Measurements from ENCODE around the gene FARS2.

Gene FARS2

DNA sequence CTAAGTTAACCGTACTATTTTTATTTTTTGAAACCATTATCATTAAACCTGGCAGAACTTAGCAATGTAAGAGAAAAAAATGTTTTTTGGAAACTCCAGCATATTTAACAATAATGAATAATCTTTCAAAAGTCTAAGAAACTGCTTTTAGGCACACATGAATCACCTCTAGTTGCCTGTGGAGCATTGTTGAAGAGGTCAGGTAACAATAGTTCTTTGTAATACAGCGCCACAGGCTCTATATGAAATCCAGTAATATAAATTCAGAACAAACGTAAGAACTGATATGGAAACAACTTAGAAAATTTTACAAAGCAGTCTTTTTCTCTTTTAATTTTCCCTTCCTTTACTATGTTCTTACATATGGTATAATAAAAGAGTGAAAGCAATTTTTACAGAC, 10.9 kb upstream of the FARS2 start:
- no peak for DNase-seq

- DNase-seq, result peak; percentile 5
Observed at GRCh38 chr6:5250911-5251310, 10.4 kb upstream of the FARS2 start.

GRCh38 chr6:5256952-5257351, 4.4 kb upstream of the FARS2 start:
- DNase-seq, result no peak

DNA sequence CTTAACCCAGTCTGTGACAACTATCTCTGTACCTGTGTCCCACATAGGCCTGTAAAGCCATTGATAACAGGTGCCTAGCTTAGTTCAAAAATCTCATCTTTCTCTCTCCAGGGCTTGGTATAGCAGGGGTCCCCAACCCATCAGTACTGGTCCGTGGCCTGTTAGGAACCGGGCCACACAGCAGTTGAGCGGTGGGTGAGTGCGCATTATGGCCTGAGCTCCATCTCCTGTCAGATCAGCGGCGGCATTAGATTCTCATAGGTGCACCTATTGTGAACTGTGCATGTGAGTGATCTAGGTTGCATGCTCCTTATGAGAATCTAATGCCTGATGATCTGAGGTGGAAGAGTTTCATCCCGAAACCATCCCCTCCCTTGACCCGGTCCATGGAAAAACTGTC, 3.9 kb upstream of the FARS2 start:
- no peak for DNase-seq

DNA sequence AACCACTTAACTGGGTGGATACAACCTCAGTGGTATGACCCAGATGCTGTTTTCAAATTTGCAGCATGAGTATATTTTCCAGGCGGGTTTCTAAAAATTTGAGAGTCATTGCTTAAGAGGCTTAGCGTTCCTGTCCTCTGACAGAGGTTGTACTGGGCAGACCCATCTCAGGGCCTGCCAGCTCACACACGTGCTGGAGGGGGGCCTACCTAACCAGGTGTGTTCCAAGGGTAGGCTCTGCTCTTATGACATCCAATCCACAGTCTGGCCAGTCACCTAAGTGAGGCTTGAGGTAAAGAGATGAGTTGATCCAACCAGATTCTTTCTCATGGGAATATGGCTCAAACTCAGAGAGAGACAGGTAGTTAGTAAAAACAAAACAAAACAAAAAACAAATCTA, 1.9 kb upstream of the FARS2 start:
- no peak for DNase-seq

DNA sequence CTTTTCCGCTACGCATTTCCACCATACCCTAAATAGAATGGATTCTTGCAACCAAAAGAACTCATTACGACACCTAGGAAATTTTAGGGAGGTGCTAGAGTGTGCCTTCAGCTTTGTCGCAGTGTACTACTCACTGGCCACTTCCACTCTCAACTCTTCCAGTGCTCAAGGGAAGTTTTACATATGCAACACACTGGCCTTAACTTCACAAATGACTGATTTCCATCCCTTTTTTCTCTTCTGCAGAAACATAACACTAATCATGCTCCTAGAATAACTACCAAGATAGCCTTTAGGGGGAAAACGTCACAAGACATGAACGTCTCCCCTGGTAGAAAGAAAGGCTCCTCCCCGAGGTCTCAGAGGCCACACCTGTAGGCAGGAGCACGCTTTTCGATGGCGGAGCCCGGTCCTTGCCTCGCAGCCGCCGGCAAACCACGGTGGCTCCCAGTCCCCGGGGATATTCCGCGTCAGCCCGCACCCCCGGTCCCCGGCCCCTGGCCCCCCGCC, 1.1 kb upstream of the FARS2 start:
- DNase-seq, result peak; percentile 83

DNA sequence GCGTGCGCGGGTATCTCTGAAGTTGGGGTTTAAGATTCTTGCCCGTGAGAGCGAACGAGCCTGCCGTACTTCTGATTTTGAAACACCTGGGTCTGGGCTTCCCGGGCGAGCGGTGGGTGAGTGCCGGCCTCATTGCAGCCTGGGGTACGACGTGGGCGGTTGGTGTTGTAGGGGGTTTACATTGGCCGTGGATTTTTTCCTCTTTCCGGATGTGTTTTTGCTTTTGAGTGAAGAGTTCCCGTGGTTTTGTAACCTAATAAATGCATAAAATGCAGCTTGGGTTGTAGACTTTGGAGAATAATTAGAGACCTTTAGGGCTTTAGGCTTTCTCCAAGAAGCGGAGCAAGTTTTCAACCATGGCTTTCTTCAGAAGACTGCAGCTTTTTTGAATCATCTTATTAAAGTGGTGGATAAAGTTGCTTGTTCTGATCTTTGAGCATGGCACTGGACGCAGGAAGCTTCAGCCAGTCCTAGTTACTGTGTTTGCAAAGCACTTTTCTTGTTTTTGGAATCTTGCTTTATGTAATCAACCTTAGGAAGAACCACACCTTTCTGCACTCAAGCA, 314 bp downstream of the FARS2 start:
- DNase-seq, result peak; percentile 29

DNA sequence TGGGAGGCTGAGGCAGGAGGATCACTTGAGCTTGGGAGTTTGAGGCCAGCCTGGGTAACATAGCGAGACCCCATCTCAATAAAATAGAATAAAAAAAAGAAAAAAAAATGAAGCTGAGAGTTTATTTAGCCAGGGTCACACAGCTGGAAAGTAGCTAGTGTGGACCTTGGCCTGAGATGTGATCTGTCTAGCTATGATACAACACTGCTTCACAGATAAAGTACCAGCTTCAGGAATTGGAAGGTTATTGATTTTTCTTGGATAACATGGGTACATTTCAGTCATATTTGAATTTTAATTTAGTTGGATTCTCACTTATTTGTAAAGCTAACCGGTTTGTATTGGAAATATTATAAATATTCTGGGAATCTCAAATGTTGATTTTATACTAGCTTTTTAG, 5.1 kb downstream of the FARS2 start:
- DNase-seq, result no peak

DNA sequence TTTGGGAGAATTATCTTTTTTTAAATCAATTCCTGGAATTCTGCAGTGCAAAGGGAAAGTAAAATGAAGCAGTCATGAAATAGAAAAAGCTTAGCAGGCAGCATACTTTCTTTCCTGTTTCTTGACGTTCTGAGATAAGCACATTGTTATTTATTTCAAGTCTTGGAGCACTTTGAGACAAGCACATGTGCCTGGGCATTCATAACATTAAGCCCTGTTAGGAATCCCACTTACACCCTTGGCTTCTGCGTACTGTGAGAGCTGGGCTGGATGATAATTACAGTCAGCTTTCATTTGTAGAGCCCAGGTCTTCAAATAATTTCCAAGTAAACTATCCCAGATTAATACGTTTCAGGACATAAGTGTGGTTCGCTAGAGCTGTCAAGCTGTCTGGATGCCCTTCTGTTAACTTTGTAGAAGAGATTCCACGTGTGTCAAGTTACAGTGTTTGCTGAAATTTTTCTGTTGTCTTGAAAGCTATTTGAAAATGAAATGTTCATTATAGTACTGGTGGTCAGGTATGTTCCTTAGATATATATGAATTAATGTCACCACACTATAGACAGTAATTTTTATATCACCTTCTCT, 8.9 kb downstream of the FARS2 start:
- DNase-seq, result no peak

DNA sequence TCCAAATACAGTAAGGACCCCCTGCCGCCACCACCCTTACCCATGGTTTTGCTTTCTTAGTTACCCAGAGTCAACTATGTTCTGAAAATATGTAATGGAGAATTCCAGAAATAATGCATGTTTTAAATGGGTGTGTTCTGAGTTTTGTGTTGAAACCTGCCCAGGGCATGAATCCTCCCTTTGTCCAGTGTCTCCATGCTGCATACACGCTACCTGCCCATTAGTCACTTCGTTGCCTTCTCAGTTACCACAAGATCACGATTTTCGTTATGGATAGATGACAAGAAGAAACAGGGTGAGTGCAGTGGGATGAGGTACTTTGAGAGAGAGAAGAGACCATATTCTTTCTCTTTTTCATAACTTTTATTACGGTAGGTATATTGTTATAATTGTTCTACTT, 10.6 kb downstream of the FARS2 start:
- no peak for DNase-seq

DNA sequence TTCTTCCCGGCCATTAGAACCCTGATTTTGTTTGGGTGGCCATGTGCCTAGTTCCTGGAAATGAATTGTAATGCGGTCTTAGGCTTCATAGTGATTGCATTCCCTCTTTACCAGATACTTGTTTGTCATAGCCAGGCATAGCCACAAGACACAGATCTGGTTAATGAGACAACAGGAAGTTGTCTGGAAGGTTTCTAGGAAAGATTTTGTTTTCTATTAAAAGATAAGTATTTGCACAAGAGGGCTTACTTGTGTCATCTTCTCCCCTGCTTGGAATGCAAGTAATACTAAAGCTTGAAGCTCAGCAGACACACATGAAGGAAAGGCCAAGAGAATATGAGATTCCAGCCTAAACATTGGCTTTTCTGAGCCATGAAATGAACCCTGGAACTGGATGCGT, 12.9 kb downstream of the FARS2 start:
- no peak for DNase-seq

GRCh38 chr6:5275497-5275896, 14.2 kb downstream of the FARS2 start:
- DNase-seq, result no peak

GRCh38 chr6:5276581-5276980, 15.3 kb downstream of the FARS2 start:
- DNase-seq, result no peak

- DNase-seq, result no peak
Observed at GRCh38 chr6:5277589-5277988, 16.3 kb downstream of the FARS2 start.

DNA sequence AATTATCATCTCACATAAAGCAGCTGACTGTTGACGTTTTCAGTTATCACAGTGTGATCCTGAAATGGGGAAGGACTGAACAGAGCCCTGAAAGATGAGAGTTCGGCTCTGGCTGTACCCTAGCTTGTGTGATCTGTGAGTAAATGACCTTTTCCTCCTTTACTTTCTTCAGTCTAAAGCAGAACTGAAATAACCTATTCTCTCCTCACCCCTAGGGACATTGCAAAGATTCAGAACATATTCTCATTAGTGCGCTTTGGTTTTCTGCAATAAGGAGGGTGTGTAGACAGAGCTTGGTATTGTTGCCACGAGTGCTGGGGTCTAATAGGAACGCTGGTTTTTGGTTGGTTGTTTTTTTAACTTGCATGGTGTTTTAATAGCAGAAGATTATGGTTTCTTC, 16.7 kb downstream of the FARS2 start:
- no peak for DNase-seq

GRCh38 chr6:5278565-5279120, 17.3 kb downstream of the FARS2 start:
- no peak for DNase-seq

DNA sequence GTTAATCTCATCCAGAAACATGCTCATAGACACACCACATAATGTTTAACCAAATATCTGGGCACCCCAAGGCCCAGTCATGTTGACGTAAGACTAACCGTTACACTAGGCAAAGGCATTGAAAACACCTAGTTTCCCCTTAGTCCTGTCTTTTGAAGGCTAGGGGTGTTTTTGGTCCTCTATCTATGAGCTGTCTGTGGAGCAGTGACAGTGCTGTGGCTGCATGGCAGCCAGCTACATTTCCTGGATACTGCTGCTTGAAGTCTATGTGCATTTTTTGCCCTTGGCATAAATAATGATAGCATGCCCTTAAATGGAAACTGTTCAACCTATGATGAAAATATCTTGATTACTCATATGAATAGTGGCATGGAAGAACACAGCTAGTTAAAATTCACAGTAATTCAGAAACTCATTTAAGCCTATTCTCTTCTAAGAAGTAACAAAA, 18.6 kb downstream of the FARS2 start:
- DNase-seq, result no peak

- DNase-seq, result no peak
Observed at GRCh38 chr6:5280920-5281319, 19.6 kb downstream of the FARS2 start.

DNA sequence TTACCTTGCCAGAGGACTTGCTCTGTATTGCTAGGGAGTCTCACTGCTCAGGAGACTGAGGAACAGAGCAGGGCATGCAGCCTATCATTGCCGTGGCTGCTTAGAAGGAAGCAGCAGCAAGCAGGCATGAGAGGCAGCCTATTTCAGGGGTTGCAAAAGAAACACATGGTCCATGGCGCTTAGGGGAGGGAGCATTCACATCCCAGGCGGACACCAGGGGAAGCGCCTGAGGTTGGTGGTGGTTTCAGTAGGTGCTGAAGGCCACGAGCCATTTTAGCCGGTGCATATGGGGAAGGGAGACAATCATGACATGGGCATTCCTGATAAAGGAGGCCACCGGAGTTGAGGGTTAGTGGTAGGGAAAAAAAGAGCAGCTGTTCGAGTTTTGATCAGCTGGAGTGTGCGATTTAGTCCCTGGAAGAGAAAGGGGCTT, 20.9 kb downstream of the FARS2 start:
- DNase-seq, result no peak

DNA sequence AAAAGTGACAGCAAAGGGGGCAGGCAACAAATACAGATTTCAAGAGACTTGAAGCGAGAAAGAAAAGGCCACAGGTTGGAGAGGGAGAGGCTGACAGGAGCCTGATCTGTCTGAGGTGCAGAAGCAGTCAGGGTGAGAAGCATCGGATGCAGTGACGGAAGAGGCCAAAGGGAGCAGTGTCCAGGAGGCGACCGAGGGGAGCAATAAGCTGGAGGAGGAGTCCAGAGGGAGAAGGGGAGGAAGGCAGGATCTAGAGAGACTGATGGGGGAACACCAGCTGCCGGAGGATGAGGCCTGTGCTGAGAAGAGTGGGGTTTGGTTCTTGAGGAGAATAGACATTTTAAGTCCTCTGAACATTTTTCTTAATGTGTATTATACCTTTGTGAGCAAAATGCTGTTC, 23.8 kb downstream of the FARS2 start:
- DNase-seq, result no peak

DNA sequence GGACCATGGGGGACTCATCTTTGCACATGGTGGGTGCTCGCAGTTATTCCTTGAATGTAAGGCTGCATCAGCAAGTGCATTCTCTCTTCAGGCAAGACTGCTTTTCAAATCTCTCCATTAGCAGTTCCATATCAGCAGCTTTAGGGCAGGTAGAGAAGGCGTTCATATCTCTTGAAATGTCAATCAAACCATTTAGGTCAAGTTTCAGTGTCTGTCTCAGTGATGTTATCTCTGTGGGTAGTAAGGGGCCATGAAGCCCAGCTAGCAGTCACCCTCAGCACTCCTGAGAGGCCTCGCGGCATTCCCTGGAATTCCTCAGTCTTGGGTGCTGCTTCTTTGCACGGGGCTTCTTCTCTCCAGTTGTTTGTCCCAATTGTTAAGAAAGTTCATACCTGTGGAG, 24.2 kb downstream of the FARS2 start:
- DNase-seq, result no peak

- no peak for DNase-seq
Observed at GRCh38 chr6:5286780-5287179, 25.5 kb downstream of the FARS2 start.

DNA sequence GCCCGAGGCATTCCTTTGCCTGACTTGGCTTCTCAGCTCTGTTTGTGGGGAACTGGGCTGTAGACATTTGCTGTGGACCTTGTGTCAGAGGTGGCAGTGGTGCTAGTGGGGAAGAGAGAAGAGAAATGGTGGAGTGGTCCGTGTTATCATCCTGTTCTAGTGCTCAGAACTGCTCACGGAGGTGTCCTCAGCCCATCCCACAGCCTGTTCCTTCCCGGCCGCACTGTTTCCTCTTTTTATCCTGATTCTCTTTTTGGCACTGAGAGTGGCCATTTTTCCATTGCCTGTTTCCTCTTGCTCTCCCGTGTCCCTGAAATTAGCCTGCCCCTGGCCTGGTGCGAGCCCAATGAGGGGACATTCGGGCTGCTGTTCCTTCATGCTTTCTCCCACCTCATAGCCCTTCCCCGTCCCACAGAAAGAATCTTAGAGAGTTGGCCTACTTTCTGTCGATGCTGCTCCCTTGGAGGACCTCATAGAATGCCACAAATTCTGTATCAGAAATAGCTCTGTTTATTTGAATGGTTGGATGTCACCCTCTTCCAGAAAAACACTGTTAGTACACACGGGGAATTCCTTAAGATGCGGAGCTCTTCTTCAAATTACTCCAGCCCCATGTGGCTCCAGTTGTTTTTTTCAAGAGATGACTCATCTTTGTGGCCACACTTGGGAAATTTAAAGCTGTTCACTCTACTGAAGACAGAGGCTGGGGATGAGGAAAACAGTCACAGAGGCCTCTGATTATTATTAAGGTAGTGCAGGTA, 26.1 kb downstream of the FARS2 start:
- no peak for DNase-seq

DNA sequence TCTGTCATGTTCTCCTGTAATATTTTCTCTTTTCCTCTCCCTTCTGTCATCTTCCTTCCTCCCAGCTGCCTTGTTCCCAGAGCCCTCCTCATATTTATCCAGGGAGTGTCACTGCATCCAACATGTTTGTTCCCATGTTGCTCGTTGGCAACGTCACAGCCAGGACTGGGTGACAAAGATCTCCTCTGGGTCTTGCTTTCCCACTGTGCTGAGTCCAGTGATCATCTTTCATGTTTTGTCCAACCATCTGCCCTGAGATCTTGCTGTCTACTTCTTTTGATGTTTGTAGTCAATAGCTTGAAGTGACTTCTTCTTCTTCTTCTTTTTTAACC, 26.6 kb downstream of the FARS2 start:
- DNase-seq, result no peak
